T-helper 2 cell (primary cell): Measurements from ENCODE around the gene ZBTB7C.

Experiments used
- DNase-seq, 5 experiments: peaks; one replicate each; pipeline versions ENCODE4 v3.0.0 to v3.0.0-alpha.2; 2012 to 2022

ZBTB7C gene

DNA sequence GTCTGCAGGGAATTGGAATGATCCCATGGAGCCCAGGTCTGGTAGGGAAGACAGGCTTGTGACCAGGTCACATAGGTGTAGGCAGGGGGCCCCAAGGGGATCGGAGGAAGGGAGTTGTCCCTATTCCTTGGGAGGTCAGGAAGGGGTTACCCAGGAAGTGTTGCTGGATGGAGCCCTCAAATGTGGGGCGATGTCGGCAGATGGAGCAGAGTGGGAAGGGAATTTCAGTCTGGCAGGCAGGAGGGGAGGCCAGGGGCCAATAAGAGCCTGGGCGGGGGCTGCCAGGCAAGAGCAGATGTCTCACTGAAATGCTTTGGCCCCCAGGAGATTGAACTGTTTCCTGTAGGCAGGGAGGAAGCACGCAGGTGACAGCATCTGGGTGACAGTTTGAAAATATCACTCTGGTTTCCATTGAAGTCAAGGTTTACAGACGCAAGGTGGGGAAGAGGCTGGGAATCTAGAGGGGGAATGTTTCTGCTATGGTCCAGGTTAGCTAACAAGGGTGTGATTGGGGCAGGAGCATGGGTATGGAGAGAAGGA is 397.2 kb downstream of the ZBTB7C start:
- DNase-seq, result no peak

DNA sequence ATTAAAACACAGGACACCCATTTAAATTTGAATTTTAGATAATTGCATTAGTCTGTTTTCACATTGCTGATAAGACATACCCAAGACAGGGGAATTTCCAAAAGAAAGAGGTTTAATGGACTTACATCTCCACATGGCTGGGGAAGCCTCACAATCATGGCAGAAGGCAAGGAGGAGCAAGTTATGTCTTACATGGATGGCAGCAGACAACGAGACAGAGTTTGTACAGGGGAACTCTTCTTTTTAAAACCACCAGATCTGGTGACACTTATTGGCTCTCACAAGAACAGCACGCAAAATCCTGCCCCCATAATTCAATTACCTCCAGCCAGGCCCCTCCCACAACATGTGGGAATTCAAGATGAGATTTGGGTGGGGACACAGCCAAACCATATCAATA is 398.9 kb downstream of the ZBTB7C start:
- DNase-seq, result no peak

DNA sequence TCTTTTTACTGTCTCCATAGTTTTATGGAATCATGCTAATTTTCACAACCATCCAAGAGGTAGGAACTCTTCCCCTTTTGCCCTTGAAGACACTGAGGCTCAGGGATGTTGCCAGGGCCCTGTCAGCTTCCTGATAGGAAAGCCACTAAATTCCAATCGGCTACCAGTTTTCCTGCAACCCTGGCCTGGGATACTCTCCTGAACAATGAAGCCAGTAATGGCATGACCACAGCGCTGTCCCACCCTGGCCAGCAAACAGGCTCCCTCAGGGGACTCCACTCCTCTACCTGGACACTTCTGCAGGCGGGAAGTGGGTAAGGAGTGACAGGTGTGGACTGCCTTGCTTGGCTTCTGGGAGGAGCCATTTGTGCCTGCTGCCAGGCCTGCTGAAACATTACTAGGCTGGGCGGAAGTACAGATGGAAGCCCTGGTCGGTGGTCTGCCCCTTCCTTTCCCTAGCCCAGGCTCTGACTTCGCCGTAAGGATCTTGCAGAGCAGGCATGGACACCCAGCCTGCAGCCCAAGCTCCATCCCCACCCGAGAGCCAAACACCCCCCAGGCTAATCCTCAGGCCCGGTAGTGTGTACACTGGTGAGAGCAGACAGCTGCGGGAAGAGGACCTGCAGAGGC is 400.0 kb downstream of the ZBTB7C start:
- DNase-seq, result no peak

DNA sequence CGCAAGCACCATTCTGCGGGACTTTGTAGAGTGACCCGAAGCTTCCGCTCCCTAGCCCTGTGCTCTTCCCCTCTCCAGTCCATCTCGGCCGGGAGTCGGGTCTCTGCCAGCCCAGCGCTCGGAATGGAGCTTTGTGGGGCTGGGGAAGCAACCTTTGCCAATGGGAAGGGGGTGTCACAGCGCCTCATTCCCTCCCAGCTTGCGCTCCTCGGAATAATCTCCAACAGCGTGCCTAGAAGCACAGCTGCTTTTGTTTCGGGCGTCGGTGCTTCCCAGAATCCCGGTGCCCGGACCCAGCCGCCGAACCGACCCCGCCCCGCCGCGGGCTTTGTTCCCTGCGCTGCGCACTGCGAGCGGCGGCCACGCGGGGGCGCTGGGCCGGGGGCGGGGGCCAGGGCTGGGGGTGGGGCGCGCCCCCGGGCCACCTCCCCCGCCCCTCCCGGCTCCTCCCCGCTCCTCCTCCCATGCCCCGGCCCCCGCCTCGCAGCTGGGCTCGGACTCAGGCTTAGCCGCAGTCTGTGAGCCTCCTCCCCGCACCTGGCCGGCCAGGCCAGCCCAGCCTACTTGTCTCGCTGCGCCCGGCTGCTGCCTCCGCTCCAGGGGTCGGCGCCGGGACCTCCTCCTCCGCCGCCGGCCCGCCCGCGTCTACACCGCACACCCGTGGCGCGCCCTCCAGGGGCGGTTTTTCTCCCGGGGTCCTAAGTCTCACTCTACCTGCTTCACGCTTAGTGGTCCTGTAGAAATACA is 401.1 kb downstream of the ZBTB7C start:
- peak in 3 of 5 experiments; percentile 9 to 58 (median 22) for DNase-seq

DNA sequence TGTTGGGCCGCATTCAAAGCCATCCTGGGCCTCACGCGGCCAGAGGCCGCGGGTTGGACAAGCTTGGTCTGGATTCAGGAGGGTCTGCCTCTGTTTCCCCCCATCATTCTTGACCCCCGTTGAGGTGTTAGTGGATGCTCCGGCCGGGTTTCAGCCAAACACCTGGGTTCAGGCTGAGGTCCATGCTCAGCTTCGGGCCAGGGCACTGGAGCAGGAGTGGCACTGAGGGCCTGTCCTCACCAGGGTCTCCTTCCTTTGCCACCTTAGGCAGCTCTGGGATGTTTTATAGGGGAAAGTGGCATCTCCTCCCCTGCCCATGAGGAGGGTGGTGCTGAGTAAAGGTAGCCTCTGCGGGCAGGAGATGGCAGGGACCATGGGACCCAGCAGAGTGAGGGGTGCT is 401.8 kb downstream of the ZBTB7C start:
- DNase-seq, result no peak

DNA sequence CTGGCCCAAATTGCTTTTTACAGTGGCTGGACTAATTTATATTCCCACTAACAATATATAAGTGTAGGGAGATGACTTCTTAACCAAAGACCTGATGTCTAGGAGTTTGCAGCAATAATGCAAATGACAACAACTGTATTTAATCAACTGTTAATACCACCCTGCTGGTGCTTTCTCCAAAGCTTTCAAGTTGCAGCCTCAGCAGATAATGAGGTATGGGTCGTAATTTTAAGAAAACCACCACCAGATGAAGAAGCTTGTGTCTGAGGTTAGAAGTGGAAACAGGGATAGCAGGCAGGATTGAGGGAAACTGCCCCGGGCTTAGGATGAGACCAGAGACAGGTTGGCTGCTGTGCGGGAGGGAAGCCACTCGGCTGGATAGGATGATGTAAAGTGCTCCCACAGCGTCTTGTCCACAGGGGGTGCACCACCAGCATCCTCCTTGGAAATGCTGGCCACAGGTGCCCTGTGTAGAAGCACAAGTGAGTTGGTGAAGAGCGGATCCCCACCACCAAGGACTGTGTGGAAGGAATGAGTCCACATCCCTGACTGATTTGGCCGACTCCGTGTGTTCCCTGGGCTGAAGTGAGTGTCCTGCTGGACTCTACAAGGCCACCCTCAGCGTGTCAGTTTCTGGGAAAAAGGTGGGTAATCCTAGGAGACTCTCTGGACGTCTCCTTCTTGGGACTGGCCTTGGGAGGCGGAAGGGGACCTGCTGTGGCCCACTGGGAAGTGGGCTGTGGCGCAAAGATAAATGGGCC is 402.6 kb downstream of the ZBTB7C start:
- DNase-seq, result no peak

DNA sequence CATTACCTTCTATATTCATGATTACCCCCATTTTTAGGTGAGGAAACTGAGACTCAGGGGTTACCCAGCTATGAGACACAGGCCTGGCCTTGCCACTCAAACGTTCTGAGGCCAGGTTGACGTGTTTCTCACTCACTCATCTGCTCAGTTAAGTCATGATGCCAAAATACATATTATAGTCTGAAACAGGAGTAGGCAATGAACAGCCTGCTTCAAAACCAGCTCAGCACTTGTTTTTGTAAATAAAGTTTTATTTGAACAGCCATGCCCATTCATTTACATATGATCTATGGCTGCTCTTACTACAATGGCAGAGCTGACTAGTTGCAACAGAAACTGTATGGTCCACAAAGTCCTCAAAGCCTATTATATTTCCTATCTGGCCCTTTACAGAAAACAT is 404.6 kb downstream of the ZBTB7C start:
- DNase-seq, result no peak

DNA sequence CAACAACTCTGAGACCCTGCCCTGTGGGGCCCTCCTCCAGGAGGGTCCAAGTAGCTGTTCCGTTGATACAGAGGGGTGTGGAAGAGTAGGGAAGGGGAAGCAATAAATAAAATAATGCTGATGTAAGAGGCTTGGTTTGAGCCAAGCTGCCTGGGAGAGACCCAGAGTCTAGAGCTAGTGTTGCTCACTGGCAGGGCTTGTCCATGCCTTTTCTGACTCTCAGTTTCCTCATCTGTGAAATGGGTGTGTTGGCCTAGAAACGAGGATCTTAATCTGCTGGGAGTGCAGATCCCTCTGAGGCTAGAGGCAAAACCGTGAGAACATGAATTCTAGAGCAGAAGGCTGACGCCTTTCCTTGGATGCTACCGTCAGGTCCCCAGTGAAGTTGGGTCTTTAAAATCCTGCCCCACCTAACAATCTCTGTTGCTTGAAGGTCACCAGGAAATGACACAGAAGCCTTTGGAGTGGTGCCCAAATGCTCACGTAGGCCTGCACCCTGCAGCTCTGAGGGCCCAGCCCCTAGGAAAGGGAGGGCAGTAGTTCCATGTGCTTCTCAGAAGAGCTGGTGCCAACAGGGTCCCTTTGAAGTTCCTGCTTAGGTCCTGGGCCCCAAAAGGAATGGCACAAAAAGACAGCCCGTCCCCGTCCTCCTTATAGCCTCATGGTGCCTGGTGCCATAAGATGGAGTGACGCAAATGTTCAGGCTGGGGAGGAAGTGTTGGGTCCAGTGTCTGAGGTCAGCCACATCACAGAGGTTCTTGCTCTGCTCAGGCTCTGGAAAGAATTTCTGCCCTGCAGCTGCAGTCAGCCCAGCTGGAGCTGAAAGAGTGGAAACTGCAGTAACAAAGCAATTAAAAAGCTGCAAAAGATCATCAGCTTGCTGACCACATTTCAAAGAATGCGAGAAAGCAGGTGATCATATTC is 405.5 kb downstream of the ZBTB7C start:
- no peak for DNase-seq

DNA sequence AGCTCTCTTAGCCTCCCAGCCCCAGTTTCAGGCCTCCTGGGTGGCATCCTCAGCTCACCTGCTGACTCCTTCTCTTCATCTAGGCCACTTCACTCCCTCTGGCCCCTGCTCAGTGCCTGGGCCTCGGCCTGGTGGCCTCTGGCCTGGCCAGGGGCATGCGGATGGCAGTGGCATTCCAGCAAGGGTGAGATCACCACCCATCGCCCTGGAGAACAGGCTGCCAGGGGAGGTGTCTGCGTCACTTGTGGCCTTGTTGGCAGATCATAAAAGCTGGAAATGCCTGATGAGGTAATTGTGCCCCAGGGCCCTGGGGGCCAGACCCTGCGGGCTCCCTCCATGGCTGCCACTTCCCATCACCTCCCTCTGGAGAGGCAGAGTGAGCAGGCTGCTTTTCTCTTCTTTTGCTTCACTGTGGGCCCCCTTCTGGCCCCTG is 406.2 kb downstream of the ZBTB7C start:
- DNase-seq, result no peak

DNA sequence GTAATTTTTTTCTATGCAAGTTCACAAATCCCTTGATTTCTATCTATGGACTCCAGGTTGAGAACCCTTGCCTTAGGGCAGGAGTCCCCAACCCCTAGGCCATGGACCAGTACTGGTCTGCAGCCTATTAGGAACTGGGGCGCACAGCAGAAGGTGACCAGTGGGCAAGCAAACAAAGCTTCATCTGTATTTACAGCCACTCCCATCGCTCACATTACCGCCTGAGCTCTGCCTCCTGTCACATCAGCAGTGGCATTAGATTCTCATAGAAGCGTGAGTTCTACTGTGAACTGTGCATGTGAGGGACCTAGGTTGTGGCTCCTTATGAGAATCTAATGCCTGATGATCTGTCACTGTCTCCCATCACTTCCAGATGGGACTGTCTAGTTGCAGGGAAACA is 408.5 kb downstream of the ZBTB7C start:
- no peak for DNase-seq

DNA sequence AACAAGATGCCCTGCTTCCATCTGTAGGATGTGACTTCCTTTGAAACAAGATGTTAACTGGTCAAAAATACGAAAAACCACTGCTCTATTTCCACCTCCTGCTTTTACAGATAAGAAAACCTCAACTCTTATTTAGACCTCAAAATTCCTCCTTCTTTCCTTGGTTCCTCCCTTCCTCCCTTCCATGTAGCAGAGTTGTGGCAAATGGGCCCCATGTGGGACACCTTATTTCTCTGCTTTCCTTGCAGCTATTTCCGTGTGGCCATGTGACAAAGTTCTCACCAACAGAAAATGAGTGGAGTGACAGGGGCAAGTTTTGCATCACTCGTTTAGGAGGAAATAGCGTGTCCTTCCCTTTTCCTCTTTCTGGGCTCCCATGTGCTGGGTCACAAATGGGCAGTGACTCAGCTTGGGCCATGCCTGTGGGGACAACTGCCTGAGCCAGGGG is 409.4 kb downstream of the ZBTB7C start:
- DNase-seq, result no peak

DNA sequence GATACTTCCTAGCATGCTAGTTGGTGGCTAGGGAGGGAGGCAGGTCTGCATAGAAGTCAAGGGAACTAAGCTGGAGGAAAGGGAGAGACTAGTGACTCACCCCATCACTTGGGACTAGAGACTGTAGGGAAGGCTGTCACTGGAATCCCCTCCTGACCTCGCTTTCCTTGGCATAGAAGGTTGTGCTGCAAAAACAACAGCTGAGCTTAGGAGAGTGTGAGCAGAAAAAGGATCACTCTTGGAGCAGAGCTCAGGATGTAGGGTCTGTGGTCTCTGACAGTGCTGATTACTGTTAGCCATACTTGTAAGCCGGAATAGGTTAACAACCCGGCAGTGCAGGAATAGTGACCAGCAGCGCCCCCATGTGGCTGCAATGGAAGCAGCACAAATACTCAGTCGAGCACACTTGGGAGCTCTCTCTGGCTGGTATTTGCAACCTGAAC is 411.8 kb downstream of the ZBTB7C start:
- peak in 1 of 5 experiments; percentile 43 for DNase-seq

DNA sequence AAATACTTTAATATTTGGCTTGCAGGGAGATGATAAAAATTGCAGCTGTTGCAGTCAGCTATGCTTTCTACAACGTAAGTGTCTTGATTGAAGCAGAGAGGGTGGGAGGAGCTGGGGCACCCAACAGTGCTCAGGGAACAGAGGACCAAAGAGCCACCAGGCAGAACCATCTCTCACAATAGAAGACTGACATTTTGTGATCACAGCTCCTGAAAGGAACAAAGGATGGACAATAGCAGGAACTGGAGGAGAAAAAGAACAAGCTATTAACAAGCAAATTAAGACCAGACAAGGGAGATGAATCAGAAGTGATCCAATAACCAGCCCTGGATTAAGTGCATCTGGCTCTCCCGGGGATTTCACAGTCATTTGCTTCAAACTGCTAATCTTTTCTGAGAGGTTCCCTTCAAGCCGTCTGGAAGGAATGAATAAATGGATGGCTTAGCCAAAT is 413.1 kb downstream of the ZBTB7C start:
- DNase-seq, result no peak

DNA sequence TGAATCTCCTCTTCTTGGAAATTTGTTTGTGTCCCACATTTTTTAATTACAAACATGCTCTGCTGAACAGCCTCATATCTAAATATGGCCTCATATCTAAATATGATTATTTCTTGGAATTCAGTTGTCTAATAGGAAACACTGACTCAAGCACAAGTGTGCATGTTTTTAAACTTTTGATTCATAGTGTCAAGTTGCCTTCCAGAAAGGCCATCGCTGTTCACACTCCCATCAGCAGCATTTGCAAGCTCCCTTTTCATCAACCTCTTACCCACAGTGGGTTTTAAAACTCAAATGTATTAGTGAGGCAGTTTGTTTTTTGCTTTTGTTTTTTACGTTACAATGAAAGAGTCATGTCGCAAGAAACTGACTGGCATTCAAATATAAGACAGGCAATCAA is 413.5 kb downstream of the ZBTB7C start:
- DNase-seq, result no peak

DNA sequence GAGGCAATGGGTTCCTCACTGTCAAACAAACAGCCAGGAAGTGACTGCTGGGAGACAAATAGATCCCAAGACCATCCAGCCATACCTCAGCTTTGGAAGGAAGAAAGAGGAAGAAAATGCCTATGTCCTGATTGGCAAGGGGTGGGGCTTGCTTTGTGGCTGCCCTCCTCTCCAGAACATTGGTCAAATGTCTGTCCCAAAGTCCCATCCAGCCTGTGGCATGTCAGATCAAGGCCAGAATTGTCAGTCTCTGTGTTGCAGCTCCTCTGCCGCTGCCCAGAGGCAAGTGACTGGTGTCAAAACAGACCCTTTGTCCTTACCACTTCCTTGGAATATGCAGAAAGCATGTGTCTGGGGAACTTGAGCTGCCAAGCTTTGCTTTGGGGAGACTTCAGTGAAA is 415.8 kb downstream of the ZBTB7C start:
- no peak for DNase-seq

DNA sequence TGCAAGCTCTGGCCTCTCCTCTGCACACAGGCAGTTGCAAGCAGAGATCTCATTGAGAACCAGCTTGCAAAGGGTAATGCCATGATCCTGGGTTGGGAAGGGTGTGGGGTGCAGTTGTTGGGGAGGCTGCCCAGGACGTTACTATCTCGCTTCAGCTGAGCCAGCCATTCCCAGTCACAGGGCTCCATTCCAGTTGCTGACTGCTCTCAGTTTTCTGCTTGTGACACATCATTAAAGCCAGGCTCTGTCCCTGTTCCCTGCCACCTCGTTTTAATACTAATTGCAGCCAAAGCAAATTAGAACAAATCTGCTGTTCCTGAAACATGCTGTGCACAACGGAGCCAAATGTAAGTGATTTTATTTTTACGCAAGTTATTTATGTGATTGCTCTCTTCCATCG is 416.2 kb downstream of the ZBTB7C start:
- no peak for DNase-seq

DNA sequence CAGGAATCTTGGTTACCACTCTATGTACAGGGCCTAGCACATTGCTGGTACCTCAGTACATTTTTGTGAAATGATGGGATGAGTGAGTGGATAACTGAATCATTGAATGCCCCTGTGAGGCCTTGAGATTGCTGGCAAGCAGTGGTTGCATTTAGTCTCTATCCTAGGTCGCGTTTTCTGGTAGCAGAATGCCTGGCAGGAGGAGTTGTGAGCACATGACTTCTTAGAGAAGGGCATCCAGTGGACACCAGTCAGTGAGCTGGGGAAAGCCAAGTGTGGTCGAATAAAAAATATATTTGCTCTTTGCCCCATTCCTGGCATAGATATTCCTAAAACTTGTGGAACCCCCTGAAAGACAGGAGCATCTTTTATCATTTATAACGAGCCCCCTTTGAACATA is 416.9 kb downstream of the ZBTB7C start:
- no peak for DNase-seq

DNA sequence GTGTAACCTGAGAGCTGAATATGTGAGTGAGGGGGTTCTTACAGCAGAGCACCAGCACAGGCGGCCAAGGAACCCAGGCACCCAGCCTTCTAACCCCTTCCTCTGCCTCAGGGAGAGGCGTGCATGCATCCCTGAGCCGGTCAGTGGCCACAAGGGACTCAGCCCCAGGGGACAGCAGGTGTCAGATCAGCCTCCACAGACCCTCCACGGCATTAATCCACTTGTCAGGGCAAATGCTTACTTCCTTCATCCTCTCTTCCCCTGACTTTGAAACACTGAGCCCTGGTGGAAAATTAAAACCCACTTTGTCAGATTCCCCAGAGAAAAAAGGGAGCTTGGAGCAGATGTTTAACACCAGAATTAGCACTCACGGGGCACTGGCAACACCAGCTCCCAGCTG is 418.2 kb downstream of the ZBTB7C start:
- DNase-seq, result no peak

DNA sequence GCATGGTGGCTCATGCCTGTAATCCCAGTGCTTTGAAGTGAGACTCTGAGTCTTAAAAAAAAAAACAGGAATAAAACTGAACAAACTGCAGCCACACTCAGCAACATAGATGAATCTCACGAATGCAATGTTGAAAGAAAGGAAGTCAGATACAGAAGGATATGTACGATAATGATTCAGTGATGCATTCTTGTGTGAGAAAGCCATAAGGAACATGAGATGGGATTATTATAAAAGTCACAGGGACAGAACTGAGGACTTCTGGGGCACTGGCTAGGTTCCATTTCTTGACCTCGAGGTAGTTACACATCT is 421.8 kb downstream of the ZBTB7C start:
- no peak for DNase-seq

DNA sequence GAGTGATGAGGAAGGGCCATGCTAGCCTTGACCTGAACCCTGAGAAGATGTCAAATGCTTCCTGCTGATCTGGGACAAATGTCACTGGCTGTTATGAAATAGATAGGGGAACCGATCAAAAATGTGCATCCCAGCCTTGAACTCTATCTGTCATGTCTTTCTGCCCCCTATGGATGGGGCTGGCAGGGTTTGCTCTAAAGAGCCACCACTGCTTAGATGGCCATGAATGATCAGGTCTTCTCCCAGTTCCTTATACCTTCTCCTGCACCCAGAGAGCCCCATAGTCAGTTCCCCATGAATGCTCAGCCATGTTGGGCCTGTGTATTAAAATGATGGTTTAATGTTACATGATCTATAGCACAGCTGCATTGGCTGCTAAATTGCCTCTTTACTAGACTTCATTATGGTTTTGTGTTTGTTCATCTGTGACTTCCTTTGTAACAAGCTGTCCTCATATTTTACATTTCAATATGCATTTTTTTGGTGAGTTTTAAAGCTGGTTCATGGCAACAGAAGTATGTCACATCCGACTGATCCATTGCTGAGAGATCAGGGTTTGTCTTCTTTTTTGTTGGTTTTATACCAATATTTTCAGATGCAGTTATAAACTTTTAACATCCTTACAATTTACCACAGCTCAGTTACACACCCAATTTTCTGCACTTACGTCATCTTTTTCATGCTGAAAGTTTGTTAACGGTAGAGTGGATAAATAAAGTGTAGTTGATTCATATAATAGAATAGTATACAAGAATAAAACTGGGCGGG is 422.4 kb downstream of the ZBTB7C start:
- no peak for DNase-seq

DNA sequence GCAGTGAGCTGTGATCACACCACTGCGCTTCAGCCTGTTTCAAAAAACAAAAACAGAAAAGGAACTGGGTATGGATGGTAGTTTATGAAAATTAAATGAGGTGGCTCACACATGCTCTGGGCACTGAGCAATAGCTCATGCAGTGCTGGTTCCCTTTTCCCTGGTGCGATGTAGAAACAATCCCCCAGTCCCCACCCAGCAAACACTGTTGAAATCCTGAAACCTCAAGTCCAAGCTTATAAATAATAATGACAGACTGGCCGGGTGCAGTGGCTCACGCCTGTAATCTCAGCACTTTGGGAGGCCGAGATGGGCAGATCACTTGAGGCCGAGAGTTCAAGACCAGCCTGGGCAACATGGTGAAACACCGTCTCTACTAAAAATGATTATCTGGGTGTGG is 423.3 kb downstream of the ZBTB7C start:
- DNase-seq, result no peak

DNA sequence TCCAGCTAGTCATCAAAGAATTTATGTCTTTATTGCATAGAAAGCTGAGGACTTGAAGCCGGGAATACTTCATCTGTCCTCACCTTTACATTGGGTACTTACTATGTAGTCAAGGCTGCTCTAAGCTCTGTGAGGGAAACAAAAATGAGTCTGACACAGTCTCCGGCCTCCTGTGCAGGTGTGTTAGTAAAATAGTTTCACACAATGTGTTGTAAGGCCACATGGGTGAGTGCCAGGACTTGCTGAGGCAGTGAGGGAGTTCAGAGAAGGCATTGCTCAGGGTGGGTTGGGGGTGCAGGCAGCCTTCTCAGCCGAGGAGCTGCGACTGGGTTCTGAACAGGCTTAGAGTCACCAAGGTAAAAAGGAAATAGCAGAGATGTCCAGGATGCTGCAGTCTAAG is 424.2 kb downstream of the ZBTB7C start:
- no peak for DNase-seq
